NCI-H128 (cell line): ENCODE data around the gene ASIC5.
A peak's percentile ranks its signal among the peaks of the same experiment; 100 is the strongest.

Experiments used
- DNase-seq: peaks from one replicate; lab custom pipeline; 2025; ENCODE audit not compliant: unreplicated experiment; lab: John Stamatoyannopoulos, UW

ASIC5 gene

DNA sequence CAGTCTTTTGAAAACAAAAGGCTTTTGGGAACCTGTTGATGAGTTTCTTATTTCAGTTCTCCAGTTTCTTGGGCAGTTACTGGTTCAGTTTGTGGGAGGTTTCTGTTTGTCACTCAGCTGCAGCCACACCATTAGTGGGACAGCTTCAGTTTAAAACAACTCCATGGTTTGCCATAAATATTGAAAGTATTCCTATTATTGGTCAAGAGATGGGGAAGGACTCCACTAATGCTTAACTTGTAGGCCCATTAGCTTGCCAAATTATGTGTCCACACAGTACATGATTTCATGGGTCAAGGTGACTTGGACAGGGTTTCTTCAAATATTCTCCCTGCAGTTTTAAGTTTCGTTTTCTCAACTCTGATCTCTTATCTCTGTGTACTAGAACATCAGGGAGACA lies 15.5 kb upstream of the ASIC5 start:
- DNase-seq: no peak

DNA sequence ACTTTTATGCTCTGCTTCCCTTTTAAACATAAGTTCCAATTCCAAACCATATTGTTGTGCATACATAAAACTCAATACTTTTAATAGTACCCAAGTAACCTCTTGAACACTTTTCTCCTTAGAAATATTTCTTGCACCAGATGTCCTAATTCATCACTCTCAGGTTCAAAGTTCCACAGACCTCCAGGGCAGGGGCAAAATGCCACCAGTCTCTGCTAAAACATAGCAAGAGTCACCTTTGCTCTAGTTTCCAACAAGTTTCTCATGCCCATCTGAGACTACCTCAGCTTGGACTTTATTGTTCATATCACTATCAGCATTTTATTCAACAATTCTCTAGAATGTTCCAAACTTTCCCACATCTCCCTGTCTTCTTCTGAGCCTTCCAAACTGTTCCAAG lies 13.7 kb upstream of the ASIC5 start:
- no peak for DNase-seq

DNA sequence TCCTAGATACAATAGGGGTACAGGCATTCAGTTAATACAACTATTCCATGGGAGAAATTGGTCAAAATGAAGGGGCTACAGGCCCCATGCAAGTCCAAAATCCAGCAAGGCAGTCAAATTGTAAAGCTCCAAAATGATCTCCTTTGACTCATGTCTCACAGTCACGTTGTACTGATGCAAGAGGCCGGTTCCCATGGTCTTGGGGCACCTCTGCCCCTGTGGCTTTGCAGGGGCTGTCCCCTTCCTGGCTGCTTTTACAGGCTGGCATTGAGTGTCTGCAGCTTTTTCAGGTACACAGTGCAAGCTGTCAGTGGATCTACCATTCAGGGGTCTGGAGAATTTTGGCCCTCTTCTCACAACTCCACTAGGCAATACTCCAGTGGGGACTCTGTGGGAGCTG lies 12.5 kb upstream of the ASIC5 start:
- no peak for DNase-seq

DNA sequence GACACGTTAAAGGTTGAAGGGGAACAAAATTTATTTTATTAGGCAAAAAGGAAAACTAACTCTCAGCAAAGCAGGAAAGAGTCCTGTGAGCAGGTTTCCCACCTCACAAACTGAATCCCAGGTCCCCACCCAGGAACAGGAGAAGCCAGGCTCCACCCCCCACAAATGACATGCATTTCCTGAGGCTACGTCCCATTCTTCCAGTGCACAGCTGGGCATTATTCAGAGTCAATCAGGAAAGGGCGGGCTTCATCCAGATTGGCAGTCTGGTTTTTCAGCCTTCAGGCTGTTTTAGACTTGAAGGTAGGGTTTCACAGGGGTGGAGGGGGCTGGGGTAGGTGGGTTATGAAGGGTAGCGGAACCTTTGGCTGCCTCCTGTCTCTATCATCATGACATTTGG lies 11.9 kb upstream of the ASIC5 start:
- no peak for DNase-seq

DNA sequence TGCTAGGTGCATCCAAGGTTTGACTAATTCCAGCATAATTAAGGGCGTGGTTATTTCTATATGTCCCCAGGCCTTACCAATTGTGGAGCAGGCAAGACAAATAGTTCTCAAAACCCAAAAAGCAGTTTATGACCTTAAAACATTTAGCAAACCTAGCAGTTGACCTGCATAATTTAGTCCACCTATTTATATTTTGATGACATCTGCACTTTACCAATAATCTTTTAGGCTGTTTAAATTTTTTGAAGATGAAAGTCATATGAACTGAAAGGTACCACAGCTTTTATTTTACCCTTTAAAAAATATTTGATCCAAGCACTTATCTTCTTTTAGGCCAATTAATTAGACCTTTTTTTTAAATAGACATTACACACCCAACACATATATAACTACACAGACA lies 9.8 kb upstream of the ASIC5 start:
- no peak for DNase-seq

DNA sequence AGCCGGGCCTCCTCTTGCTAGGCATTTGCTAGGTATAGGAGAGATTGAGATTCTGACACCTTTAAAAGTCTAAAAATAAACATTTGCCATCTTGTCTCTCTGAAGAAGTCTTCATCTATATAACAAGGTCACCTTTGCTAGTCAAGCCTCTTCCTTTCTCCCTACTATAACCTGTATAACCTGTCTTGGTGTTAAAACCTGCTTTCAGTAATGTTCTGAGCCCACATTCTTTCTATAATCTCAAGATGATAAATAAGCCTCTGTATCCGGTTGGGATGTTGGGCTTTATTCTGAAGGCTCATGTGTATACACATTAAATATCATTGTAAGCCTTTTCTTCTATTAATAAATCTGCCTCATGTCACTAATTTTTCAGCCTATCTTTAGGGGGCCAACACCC lies 10.2 kb downstream of the ASIC5 start:
- DNase-seq: no peak

DNA sequence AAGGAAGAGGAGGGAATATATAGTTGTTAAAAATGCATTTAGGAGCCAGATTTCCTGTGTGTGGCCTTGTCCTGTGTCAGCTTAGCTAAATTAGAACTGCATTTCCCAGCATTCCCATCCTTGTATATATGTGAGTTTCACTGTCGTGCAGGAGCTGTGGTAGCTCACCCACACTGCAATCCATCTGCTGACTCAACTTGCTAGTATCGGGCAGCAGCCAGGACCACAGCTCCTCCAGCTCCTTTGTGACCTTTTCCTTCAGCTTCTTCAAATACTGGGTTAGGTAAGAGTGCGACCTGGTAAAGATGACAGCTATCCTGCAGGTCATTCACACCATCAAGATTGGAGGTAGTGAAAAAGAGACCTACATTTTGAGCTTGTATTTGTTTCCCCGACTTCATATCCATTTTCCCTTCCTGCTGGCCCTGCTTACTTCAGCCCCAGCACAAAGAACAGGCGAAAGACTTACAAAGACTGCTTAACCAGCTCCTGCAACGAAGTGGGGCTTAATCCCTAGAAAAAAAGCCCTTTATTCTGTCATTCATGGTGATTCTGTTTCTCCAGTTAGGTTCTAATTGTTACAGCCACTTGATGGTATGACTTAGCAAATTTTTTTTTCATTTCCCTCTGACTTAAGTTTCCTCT lies 11.4 kb downstream of the ASIC5 start:
- DNase-seq: no peak

DNA sequence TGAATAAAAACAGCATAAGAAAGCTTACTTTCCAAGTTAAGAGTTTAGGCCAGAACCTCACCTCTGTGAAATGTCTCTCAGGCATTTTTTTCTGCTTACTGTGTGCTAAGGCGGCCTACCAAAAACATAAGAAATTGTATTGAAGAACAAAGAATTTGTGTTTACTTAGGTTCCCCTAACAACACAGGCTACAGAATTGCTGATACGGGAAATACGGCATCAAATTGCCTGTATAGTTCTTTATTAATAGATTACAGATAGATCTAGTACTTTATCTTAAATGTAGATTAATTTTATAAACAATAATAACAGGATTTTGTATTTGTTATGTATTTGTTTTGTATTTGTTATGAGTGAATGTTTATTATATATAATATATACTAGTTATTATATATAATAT lies 12.9 kb downstream of the ASIC5 start:
- DNase-seq: no peak

DNA sequence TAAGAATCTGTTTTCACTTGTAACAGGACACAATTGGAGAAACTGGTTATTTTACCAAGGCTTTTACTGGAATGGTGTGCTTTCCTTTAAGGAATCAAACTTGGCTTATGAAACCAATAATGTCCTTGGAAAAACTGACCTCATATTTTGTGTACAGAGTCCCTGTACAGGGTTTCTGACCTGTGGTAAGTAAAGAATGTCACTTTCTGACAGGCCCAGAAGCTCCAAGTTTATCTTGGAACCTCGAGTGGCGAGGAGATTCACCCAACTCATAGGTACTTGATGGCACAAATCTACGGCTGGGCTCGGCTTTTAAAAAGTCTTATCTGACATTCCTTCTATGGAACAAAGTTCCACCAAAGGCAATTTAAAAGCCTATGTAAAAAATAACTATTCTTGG lies 17.0 kb downstream of the ASIC5 start:
- no peak for DNase-seq

DNA sequence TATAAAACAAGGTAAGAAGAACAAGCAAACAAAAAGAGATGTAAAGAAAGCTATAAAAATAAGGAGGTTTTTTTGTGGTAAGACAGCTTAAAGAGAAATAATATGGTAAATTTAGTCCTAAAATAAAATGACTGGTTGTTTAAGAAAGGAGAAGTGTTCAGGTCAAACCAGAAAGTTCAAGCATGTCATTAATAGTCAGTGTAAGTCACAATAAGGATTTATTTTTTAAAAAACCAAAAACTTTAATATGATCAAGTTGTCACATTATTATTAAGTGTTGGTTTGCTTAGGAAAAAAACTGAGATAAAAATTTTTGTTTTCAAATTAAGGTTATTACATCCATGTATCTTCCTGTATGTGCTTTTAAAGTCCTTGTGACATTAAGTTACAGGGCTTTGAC lies 19.1 kb downstream of the ASIC5 start:
- no peak for DNase-seq

DNA sequence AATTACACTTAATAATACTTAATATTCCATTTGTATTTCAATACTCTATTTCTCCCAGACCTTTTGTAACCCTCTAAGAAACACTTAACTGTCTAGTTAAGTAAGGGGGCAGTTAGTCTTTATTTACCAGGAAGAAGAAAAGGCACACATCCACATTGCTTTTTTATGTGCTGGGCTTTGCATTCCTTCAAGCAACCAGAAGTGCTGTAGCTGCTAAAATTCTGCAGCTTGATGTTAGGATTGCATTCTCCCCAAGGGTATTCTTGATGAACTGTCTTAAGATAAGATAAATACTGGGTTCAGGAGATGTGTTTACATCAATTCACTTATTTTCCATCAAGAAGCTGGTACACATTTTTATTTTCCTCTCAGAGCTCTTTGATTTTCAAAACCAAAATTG lies 24.0 kb downstream of the ASIC5 start:
- DNase-seq: no peak

DNA sequence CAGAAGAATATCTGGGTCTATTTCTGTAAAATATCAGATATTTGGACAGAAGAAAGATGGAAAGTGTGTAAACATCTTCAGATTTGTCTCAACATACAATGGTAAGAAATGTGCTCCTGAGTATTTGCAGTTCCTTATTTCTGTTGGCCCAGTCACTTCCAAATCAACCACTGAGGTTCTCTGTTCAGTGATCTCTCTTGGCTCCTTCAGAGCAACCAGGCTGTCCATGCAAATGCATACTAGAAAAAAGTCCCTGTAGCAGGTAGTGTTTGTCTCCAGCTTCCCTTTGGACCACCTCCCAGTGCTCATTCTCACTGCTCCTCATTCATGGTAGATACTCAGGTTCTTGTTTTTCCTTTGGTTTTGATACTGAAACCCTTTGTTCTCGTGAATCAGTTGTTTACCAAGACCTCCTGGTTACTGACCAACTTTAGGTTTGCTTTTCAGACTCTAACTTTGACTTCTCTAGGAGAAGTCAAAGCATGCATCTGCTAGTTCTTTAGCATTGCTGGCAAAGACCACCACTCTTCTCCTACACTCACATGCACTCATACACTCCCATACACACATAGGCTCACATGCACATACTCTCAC lies 28.8 kb downstream of the ASIC5 start:
- DNase-seq: no peak

DNA sequence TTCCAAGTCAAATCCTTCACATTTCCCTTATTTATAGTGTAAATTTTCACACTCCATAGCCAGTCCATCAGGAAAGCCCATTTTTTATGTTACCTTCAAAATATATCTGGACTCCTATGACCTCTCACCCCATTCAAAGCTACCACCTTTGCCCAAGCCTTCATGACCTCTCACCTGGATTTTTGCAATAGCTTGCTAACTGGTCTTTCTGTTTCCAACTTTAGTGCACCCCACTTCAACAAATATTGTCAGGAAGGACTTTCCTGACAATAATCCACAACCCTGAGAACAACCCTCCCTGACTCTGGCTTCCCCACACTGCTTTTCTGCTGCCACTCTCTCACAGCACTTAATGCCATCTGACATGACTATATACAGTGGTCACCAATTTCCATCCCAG lies 33.4 kb downstream of the ASIC5 start:
- no peak for DNase-seq

DNA sequence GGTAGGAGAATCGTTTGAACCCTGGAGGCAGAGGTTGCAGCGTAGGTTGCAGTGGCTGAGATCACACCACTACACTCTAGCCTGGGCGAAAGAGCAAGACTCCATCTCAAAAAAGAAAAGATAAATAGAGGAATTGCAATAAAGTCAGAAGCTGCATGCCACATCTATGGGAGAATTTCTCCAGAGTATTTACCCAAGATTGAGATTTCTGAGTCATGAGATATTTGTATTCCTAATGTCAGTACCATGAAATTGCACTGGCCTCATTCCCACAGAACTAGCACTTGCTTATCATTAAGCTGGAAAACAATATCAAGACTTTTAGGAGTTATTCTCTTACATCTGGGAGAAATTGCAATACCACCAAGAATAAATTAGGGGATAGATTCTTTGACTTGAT lies 37.4 kb downstream of the ASIC5 start:
- no peak for DNase-seq

DNA sequence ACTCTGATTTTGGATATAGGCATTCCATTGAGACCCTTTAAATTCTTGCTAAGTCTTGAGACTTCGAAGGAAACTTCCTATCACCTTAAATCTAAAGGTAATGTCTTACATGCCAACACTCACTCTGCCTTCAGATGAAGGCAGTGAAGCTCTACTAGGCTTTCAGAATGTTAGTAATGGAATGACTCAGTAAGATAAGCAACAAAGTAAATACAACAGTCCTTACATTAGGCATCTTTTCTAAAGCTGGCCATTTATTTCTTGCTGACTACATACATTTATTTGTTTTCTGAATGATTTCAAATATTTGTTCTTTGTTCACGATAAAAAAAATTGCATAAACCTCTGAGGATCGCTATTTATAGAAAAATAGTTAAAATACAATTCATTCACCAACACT lies 43.5 kb downstream of the ASIC5 start:
- no peak for DNase-seq

DNA sequence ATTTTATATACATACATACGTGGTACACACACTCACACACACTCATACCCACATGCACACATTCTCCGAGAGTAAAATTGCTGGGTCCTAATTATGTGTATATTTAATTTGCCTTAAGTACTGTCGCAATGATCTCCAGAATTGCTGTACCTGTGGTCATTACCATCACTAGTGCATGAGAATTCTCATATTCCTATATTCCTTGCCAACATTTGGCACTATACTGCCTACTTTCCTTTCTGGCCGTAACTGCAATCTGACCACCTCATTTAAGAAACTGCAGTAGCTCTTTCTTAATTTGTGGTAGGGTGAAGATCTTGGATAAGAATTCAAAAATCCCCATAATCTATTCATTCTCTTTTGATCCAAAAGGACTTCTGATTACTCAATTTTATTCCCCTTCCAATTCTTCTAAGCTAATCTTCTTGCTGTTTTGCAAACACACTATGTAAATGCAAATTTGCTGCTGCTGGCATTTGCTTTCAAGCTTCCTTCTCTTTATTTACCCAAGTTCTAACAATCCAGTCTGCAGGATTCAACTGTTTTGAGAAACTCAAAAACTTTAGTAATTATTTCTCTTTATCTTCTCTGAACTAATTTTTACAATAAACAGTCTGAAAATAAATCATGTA lies 45.1 kb downstream of the ASIC5 start:
- no peak for DNase-seq

DNA sequence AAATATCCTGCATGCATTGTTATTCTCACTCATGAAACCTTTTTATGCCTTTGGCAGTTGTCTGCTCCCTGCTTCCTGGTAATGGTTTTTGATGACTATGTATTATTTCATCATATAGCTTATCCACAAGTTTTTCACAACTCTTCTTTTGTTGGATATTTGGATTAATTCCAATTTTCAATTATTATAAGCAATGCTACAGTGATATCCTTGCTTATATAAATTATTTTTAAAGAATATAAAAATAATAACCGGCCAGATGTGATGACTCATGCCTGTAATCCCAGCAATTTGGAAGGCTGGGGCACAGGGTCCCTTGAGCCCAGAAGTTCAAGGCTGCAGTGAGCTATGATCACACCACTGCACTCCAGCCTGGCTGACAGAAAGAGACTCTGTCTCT lies 47.0 kb downstream of the ASIC5 start:
- DNase-seq: no peak

DNA sequence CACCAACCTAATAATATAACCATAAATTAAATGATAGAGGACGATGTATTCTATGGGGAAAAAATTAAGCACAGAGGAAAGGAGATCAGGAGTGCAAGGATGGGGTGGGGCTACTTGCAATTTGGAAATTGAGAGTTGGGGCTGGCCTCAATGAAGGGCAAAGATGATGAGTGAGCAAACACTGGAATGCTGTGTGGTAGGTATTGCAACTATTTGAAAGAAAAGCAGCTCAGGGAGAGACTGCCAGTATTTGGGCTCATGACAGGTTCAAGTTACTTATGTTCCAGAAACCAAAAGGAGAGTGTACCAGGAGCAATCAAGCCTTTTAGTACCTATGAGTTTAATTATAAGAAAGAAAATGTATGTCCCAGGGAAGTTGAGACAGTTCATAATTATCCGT lies 47.4 kb downstream of the ASIC5 start:
- no peak for DNase-seq

DNA sequence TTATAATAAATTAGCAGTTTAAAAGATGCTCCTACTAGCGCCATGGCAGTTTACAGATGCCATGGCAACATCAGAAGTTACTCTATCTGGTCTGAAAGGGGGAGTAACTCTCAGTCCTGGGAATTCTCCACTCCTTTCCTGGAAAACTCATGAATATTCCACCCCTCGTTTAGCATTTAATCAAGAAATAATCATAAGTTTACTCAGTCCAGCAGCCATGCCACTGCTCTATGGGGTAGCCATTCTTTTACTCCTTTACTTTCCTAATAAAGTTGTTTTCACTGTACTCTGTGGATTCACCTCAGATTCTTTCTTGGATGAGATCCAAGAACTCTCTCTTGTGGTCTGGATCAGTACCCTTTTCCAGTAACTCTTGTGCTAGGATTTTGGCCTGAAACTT lies 55.0 kb downstream of the ASIC5 start:
- no peak for DNase-seq

DNA sequence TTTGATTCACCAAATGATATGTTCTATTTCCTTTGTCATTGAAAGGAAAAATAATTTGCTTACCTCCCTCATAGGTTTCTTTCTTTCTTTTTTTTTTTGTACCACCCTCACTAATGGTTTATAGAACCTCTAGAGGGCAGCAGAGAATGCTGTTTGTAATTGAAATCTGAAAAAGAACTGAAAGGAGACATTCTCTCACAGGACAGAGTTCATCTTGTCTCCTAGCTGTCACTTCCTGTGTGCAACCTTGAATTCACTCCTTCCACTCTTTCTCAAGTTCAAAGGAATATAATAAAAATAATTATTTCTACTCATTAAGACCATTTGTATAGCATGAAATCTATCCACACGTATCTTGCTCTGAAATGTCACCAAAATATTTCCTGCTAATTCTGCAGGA lies 56.2 kb downstream of the ASIC5 start:
- DNase-seq: peak; percentile 1

DNA sequence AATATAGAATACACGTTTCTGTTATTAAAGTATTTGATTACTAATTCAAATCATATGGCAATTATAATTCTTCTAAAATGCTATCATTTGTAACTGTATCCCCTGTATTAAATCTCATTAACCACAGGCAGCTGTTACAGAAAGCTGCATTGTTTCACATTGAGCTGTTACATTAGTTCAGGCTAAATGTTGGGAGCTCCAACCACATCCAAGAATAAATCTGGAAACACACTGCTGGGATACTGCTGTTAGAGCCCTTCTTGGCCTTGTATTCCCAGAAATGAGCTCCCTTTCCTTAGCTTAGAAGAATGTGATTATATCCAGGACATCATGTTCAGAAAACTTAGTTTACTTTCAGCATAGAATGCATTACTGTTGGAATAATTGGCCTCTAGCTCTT lies 59.1 kb downstream of the ASIC5 start:
- no peak for DNase-seq

DNA sequence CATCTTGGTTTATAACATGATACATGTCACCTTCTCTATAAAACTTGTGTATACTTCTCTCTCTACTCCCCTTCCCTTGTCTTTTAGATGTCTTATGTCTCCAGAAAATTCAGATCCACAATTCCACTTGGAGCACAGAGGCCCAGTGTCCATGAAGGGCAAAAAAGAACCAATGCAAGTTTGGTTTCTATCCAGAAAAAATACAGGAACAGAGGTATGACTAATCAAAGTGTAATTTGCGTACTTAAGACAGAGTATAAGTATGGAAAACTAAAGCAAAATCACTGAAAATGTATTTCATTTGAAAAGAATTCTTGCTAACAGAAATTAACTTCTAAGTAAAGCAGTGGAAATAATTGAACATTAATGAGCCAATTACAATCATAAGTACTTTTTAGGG lies 61.1 kb downstream of the ASIC5 start:
- no peak for DNase-seq
